Astrocyte (in vitro differentiated cells and primary cell): ENCODE measurements around the gene PDE8A. TPM values are rescaled to one million over a fixed set of nuclear protein-coding genes. Genes with fewer than 3 reads are reported as not detected.
A peak's percentile ranks its signal among the peaks of the same experiment; 100 is the strongest.

Experiments used
- DNase-seq: peaks from one replicate; pipeline ENCODE4 v3.0.0-alpha.2; 2010; ENCODE audit warnings: low read depth
- FAIRE-seq: peaks from 2 replicates; lab custom pipeline; 2011; peaks lifted over from hg19 to GRCh38; lab: Jason Lieb, UNC
- H2AFZ ChIP-seq: 2 replicates; pipeline ENCODE4 v1.6.0; 2012; ENCODE audit warnings: low read depth, low read length, inconsistent platforms
- H3K27ac ChIP-seq: 2 replicates; pipeline ENCODE4 v1.5.1; 2011; ENCODE audit warnings: low read depth, low read length, inconsistent platforms
- H3K27me3 ChIP-seq: 2 replicates; pipeline ENCODE4 v1.6.0; 2011; ENCODE audit warnings: low read length, inconsistent platforms; ENCODE audit not compliant: insufficient read depth
- H3K36me3 ChIP-seq: 2 replicates; pipeline ENCODE4 v1.5.1; 2011; ENCODE audit warnings: low read length, inconsistent platforms; ENCODE audit not compliant: insufficient read depth
- H3K4me1 ChIP-seq: 2 replicates; pipeline ENCODE4 v1.5.1; 2011; ENCODE audit warnings: low read length, inconsistent platforms; ENCODE audit not compliant: insufficient read depth
- H3K4me2 ChIP-seq: 2 replicates; pipeline ENCODE4 v1.6.0; 2012; ENCODE audit warnings: low read length, inconsistent platforms
- H3K4me3 ChIP-seq: 2 replicates; pipeline ENCODE4 v1.5.1; 2011; ENCODE audit warnings: low read depth, mild to moderate bottlenecking, low read length, inconsistent platforms; ENCODE audit not compliant: insufficient read depth
- H3K79me2 ChIP-seq: 2 replicates; pipeline ENCODE4 v1.6.0; 2012; ENCODE audit warnings: mild to moderate bottlenecking, low read length, inconsistent platforms; ENCODE audit not compliant: insufficient read depth
- H3K9ac ChIP-seq: 2 replicates; pipeline ENCODE4 v1.6.0; 2012; ENCODE audit warnings: mild to moderate bottlenecking, low read length, inconsistent platforms
- H3K9me3 ChIP-seq: 2 replicates; pipeline ENCODE4 v1.5.1; 2012; ENCODE audit warnings: low read depth, mild to moderate bottlenecking, low read length, inconsistent platforms; ENCODE audit not compliant: insufficient read depth
- H4K20me1 ChIP-seq: 2 replicates; pipeline ENCODE4 v1.6.0; 2012; ENCODE audit warnings: low read length, inconsistent platforms; ENCODE audit not compliant: insufficient read depth
- H3K27ac Mint-ChIP-seq: one replicate; pipeline ENCODE4 v1.8.0; 2021; ENCODE audit warnings: mild to moderate bottlenecking, mixed read lengths; ENCODE audit not compliant: unreplicated experiment
- H3K27me3 Mint-ChIP-seq: one replicate; pipeline ENCODE4 v1.8.0; 2021; ENCODE audit warnings: low read depth, mixed read lengths; ENCODE audit not compliant: unreplicated experiment
- H3K36me3 Mint-ChIP-seq: one replicate; pipeline ENCODE4 v1.8.0; 2021; ENCODE audit warnings: low read depth, mixed read lengths; ENCODE audit not compliant: unreplicated experiment
- H3K4me1 Mint-ChIP-seq: one replicate; pipeline ENCODE4 v1.8.0; 2021; ENCODE audit warnings: low read depth, mixed read lengths; ENCODE audit not compliant: unreplicated experiment
- H3K4me3 Mint-ChIP-seq: one replicate; pipeline ENCODE4 v1.8.0; 2021; ENCODE audit warnings: mild to moderate bottlenecking, moderate library complexity, mixed read lengths; ENCODE audit not compliant: unreplicated experiment
- H3K9me3 Mint-ChIP-seq: one replicate; pipeline ENCODE4 v1.8.0; 2021; ENCODE audit warnings: mild to moderate bottlenecking, mixed read lengths; ENCODE audit not compliant: unreplicated experiment
- CTCF ChIP-seq: IDR thresholded peaks from 2 replicates; pipeline ENCODE4 v1.5.1; 2011; ENCODE audit warnings: low read depth, mild to moderate bottlenecking, inconsistent platforms, low read length, moderate library complexity; ENCODE audit not compliant: insufficient read depth
- EZH2 ChIP-seq: IDR thresholded peaks from 2 replicates; pipeline ENCODE4 v1.6.1; 2012; ENCODE audit warnings: mild to moderate bottlenecking, low read length, inconsistent platforms; ENCODE audit not compliant: insufficient read depth
- total RNA-seq: library from RNA; stranded (reverse); gene quantifications from 2 replicates; pipeline ENCODE4 v1.2.1, GENCODE V29; 2021

PDE8A gene
- total RNA-seq, 1 donor from 2014 or later: 18.0 TPM

GRCh38 chr15:85022860-85023403, 41.3 kb downstream of the PDE8A start:
- no peak for FAIRE-seq
- Mint-ChIP-seq H3K27me3 (no peaks in the 10 kb centered on the region), H3K36me3 (no peaks in the 10 kb centered on the region), H3K9me3 (no peaks in the 10 kb centered on the region), H3K4me1 (peaks cover 25% of the 10 kb centered on the region), H3K4me3 (no peak overlapping the region), H3K27ac (no peak overlapping the region)
- Histone ChIP-seq H3K27ac (no peak overlapping the region), H3K79me2 (peaks cover 71% of the 10 kb centered on the region), H3K4me3 (no peak overlapping the region), H3K36me3 (no peaks in the 10 kb centered on the region), H3K4me2 (no peak overlapping the region), H2AFZ (no peak overlapping the region), H3K4me1 (peaks cover 13% of the 10 kb centered on the region), H3K9ac (no peak overlapping the region), H3K27me3 (no peaks in the 10 kb centered on the region), H4K20me1 (peaks cover 70% of the 10 kb centered on the region), H3K9me3 (no peaks in the 10 kb centered on the region)
- DNase-seq: no peak
- TF ChIP-seq CTCF (no peak), EZH2 (no peak)

DNA sequence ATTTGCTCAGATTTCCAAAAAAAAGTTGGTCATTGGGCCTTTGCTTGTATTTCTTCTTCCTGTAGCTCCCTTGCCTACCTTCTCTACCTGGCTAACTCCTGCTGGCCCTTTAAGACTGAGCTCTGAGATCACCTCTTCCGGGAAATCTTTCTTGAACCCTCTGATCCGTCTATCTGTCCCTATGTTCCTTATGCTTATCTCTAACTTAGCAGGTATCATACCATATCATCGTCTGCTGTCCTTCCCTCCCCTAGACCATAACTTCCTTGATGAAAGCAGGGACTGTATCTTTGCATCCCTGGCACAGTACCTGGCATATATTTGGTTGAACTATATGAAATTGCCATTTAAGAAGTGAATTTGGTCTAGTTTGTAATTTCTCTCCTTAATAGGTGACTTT, 42.3 kb downstream of the PDE8A start:
- Mint-ChIP-seq H3K4me1 (peaks cover 25% of the 10 kb centered on the region), H3K9me3 (no peaks in the 10 kb centered on the region), H3K27ac (no peak overlapping the region), H3K4me3 (no peak overlapping the region), H3K27me3 (no peaks in the 10 kb centered on the region), H3K36me3 (no peaks in the 10 kb centered on the region)
- Histone ChIP-seq H3K4me2 (peak overlapping the region; percentile 73), H3K9ac (no peak overlapping the region), H3K4me3 (no peak overlapping the region), H4K20me1 (peaks cover 68% of the 10 kb centered on the region), H3K36me3 (no peaks in the 10 kb centered on the region), H3K27me3 (no peaks in the 10 kb centered on the region), H2AFZ (no peak overlapping the region), H3K4me1 (peaks cover 13% of the 10 kb centered on the region), H3K79me2 (peaks cover 71% of the 10 kb centered on the region), H3K9me3 (no peaks in the 10 kb centered on the region), H3K27ac (no peak overlapping the region)
- DNase-seq: no peak
- TF ChIP-seq CTCF: no peak
- TF ChIP-seq EZH2: no peak
- FAIRE-seq: no peak
